Omental fat pad (tissue), 4 donors: Measurements from ENCODE around the gene FIGNL2. TPM values are rescaled to one million over a fixed set of nuclear protein-coding genes. Genes with fewer than 3 reads are reported as not detected.

ENCODE experiments used
- ATAC-seq: fragments of 150-250 bp; one replicate; pipeline ENCODE4 v1.9.1; 2016; ENCODE audit warnings: mild to moderate bottlenecking, moderate library complexity; ENCODE audit not compliant: low FRiP score
- DNase-seq: peaks from one replicate; pipeline ENCODE4 v3.0.0-alpha.2; 2019; ENCODE audit warnings: low spot score
- total RNA-seq, 4 donors: library from RNA; depleted of rRNA; stranded (reverse); fragments of >200 nt; gene quantifications; one replicate each; pipeline ENCODE4 v1.1.0, GENCODE V29; 2016
- TF ChIP-seq, protein P1 (sequence below), 3 donors: fragments of 450-650 bp; IDR thresholded peaks; one replicate each; pipeline ENCODE4 v1.5.1; 2016 to 2017; ENCODE audit warnings: antibody characterized with exemption in 3 of 3, mild to moderate bottlenecking in 3 of 3, moderate library complexity in 2 of 3

The FIGNL2 gene, protein sequence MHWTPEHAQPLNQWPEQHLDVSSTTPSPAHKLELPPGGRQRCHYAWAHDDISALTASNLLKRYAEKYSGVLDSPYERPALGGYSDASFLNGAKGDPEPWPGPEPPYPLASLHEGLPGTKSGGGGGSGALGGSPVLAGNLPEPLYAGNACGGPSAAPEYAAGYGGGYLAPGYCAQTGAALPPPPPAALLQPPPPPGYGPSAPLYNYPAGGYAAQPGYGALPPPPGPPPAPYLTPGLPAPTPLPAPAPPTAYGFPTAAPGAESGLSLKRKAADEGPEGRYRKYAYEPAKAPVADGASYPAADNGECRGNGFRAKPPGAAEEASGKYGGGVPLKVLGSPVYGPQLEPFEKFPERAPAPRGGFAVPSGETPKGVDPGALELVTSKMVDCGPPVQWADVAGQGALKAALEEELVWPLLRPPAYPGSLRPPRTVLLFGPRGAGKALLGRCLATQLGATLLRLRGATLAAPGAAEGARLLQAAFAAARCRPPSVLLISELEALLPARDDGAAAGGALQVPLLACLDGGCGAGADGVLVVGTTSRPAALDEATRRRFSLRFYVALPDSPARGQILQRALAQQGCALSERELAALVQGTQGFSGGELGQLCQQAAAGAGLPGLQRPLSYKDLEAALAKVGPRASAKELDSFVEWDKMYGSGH
- under 1 TPM in 3 of 4 donors, not detected in 1; 0.24 to 0.63 (median 0.63) TPM for total RNA-seq

DNA sequence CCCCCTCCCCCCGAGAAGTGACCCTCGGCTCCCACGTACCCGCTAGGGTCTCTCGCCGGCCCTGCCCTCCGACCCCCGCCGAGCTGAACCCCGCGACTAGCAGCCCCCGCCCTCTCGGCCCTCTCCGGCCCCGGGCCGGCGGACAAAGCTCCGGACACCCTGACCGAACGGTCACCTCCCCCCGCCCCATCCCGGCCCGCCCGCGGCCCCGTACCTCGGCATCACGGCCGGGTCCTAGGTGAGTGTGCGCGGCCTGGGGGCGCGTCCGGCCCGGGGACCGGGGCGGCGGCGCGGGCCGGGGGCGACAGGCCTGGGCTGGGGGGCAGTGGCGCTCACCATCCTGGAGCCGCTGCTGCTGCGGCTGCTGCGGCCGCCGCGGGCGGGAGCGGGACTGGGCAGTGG lies at the start of gene FIGNL2:
Gene FIGNL2 (minus strand): TSS at position 393 of the 402 bp plus-strand sequence. CDS start 26,305 bp downstream, outside the sequence.
- no peak for ATAC-seq
- DNase-seq = no peak
- TF ChIP-seq, protein P1, sequence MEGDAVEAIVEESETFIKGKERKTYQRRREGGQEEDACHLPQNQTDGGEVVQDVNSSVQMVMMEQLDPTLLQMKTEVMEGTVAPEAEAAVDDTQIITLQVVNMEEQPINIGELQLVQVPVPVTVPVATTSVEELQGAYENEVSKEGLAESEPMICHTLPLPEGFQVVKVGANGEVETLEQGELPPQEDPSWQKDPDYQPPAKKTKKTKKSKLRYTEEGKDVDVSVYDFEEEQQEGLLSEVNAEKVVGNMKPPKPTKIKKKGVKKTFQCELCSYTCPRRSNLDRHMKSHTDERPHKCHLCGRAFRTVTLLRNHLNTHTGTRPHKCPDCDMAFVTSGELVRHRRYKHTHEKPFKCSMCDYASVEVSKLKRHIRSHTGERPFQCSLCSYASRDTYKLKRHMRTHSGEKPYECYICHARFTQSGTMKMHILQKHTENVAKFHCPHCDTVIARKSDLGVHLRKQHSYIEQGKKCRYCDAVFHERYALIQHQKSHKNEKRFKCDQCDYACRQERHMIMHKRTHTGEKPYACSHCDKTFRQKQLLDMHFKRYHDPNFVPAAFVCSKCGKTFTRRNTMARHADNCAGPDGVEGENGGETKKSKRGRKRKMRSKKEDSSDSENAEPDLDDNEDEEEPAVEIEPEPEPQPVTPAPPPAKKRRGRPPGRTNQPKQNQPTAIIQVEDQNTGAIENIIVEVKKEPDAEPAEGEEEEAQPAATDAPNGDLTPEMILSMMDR (IDR thresholded peaks at IDR 0.05) = no peak

DNA sequence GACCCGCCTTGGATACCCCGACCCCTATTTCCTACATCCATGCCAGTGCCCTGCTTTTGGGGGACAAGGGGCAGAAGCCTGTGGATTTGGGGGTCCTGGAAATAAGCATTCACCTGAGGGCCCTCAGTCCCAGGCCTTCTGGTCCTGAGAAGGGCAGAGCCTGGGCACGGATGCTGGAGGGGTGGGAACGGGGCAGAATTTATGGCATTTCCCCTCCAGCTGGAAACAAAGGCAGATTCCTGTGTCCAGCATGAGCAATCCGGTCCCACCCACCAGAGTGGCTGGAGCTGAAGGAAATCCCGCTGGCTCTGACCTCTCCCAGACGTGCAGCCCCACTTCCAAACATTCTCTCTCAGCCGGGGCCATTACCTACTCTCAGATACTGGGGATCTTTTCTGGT lies 48.7 kb upstream of the FIGNL2 start:
- DNase-seq (peak; percentile 14), ATAC-seq (no peak)
- TF ChIP-seq, protein P1 (IDR thresholded peaks at IDR 0.05) = no peak

DNA sequence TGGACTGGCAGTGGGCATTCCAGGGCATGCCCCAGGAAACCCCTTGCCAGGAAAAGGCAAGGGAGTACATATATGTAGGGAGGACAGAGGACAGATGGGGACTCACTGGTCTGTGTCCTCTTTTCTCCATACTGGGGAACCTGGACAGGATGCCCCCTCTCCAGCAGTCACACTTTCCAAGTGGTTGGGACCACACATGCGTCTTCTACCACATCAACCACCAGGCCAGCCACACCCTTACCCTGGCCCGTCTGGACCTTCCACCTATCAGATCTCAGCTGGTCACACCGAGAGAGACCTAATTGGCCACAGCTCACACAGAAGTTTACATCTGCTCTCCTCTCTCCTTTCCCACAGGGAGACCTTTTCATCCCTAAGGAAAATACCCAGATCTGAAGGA lies 47.7 kb upstream of the FIGNL2 start:
- TF ChIP-seq, protein P1 (IDR thresholded peaks at IDR 0.05) = no peak
- DNase-seq (no peak), ATAC-seq (no peak)

DNA sequence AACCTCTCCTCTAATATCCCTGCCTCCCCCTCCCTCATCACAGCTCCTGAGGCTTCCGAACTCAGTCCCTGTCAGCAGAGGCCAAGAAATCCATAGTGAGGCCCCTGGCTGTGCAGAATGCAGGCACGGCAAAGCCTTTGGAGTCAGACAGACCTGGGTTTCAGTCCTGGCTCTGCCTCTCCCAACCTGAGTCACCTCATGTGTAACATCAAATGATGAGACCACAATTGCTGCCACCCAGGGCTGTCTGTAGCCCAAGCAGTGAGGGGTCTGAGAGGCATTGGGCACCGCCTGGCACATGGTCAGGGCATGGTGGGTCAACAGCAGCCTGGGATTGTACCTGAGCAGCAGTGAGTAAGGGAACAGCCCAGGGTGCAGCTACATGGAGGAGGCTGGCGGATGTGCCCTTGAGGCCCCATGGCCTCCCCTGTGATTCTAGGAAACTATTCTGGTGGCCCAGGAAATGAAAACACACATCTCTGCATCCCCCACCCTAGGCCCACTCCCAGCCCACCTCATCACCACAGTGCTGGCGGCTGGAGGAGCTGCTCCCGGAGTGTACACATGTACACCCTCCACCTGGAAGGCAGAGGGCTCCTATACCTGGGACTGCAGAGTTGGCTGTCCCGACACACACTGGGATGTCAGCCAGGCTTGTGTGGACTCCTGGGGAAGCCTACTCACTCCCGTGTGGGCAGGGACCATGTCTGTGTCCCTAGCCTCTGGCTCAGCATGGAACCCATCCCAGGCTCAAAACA lies 47.0 kb upstream of the FIGNL2 start:
- ATAC-seq (peak; percentile 7), DNase-seq (peak; percentile 21)
- TF ChIP-seq, protein P1 (IDR thresholded peaks at IDR 0.05) = no peak

DNA sequence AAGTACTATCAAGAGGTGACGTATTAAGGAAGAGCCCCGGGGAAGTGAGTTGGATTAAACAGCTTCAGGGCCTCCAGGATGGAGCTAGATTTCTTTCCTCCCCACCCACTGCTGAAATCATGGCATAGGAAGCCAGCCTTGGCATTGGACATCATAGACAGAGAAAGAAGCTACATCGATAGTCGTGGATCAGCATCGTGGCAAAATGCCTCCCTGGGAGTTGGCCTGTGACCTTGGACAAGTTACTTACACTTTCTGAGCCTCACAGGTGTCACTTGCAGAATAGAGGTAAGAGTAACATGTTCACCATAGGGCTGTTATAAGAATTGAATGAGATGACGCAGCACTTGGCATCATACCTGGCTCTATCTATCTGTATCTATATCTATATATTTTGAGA lies 45.3 kb upstream of the FIGNL2 start:
- ATAC-seq (no peak), DNase-seq (no peak)
- TF ChIP-seq, protein P1 (IDR thresholded peaks at IDR 0.05) = no peak

DNA sequence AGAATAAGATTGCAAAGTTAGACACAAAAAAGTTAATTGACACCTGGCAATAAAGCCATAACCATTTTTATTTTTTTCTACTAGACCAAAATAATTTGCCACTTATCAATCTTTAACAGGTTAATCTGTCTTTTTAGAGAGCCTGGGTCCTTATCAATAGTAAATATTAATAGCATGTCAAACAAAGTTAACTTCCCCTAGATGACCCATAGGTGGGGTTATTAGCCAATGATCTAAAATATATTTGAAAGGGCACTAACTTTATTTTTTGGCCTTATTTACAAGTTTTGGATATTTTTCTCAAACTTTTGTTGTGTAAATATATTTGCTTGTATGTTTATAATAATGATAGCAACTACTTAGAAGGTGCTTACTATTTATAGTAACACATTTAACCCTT lies 43.3 kb upstream of the FIGNL2 start:
- no peak for DNase-seq
- TF ChIP-seq, protein P1 (IDR thresholded peaks at IDR 0.05) = no peak
- no peak for ATAC-seq
